ENCODE data around the gene DENND1A. TPM values are rescaled to one million over a fixed set of nuclear protein-coding genes. Genes with fewer than 3 reads are reported as not detected.

Gene DENND1A
- total RNA-seq, 2 donors from 2014 or later, result 17.8 to 36.6 TPM

GRCh38 chr9:123960965-123961364, 31.0 kb upstream of the DENND1A start:
- no peaks in the 10 kb centered on the region for H3K36me3 ChIP-seq
- no peak for TF ChIP-seq CTCF (IDR thresholded peaks at IDR 0.05)
- H3K9me3 ChIP-seq, result no peaks in the 10 kb centered on the region
- ATAC-seq (ENCODE audit: insufficient number of reproducible peaks, low FRiP score, low read depth), result no peak
- no peak overlapping the region for H3K27ac ChIP-seq
- no peak for DNase-seq (ENCODE audit: low spot score)
- H3K4me1 ChIP-seq (ENCODE audit: control insufficient read depth in 1 of 2, low read depth in 2 of 2), result no peaks in the 10 kb centered on the region
- no peaks in the 10 kb centered on the region for H3K27me3 ChIP-seq (replicated peaks; ENCODE audit: insufficient read depth)
- no peak overlapping the region for H3K4me3 ChIP-seq

GRCh38 chr9:123960366-123960765, 30.4 kb upstream of the DENND1A start:
- no peak for TF ChIP-seq CTCF (IDR thresholded peaks at IDR 0.05)
- no peaks in the 10 kb centered on the region for H3K4me1 ChIP-seq (ENCODE audit: control insufficient read depth in 1 of 2, low read depth in 2 of 2)
- H3K4me3 ChIP-seq, result no peak overlapping the region
- H3K36me3 ChIP-seq, result no peaks in the 10 kb centered on the region
- no peak for ATAC-seq (ENCODE audit: insufficient number of reproducible peaks, low FRiP score, low read depth)
- H3K27ac ChIP-seq, result no peak overlapping the region
- H3K27me3 ChIP-seq (replicated peaks; ENCODE audit: insufficient read depth), result no peaks in the 10 kb centered on the region
- H3K9me3 ChIP-seq, result no peaks in the 10 kb centered on the region
- DNase-seq (ENCODE audit: low spot score), result no peak

GRCh38 chr9:123959787-123960186, 29.9 kb upstream of the DENND1A start:
- Histone ChIP-seq H3K27me3 (replicated peaks; ENCODE audit: insufficient read depth) (no peaks in the 10 kb centered on the region), H3K36me3 (no peaks in the 10 kb centered on the region), H3K4me3 (no peak overlapping the region), H3K9me3 (no peaks in the 10 kb centered on the region), H3K27ac (no peak overlapping the region), H3K4me1 (ENCODE audit: control insufficient read depth in 1 of 2, low read depth in 2 of 2) (no peaks in the 10 kb centered on the region)
- no peak for TF ChIP-seq CTCF (IDR thresholded peaks at IDR 0.05)
- DNase-seq (ENCODE audit: low spot score) (no peak), ATAC-seq (ENCODE audit: insufficient number of reproducible peaks, low FRiP score, low read depth) (no peak)

DNA sequence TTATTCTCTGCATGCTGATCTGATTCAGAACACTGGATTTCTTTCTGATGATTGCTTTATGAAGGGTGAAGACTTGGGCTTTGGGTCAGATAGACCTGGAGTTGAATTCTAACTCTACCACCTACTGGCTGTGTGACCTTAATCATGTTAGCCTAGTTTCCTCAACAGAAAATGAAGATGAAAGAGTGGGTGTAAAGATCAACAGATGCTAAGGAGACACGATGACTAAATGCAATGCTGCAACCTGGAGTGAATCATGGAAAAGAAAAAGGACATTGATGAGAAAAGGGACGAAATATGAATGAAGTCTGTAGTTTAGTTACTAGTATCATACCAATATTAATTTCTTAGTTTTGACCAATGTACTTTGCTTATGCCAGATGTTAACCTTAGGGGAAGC, 27.8 kb upstream of the DENND1A start:
- Histone ChIP-seq H3K4me1 (ENCODE audit: control insufficient read depth in 1 of 2, low read depth in 2 of 2) (no peaks in the 10 kb centered on the region), H3K4me3 (no peak overlapping the region), H3K27me3 (replicated peaks; ENCODE audit: insufficient read depth) (no peaks in the 10 kb centered on the region), H3K27ac (no peak overlapping the region), H3K9me3 (no peaks in the 10 kb centered on the region), H3K36me3 (no peaks in the 10 kb centered on the region)
- no peak for ATAC-seq (ENCODE audit: insufficient number of reproducible peaks, low FRiP score, low read depth)
- no peak for DNase-seq (ENCODE audit: low spot score)
- TF ChIP-seq CTCF (IDR thresholded peaks at IDR 0.05), result no peak

- ATAC-seq (ENCODE audit: insufficient number of reproducible peaks, low FRiP score, low read depth), result no peak
- TF ChIP-seq CTCF (IDR thresholded peaks at IDR 0.05), result no peak
Observed at GRCh38 chr9:123957168-123957721, 27.3 kb upstream of the DENND1A start.

More at GRCh38 chr9:123957168-123957721, 27.3 kb upstream of the DENND1A start:
- H3K4me1 ChIP-seq (ENCODE audit: control insufficient read depth in 1 of 2, low read depth in 2 of 2), result no peaks in the 10 kb centered on the region
- no peaks in the 10 kb centered on the region for H3K9me3 ChIP-seq
- no peaks in the 10 kb centered on the region for H3K36me3 ChIP-seq
- no peak for DNase-seq (ENCODE audit: low spot score)
- H3K27me3 ChIP-seq (replicated peaks; ENCODE audit: insufficient read depth), result no peaks in the 10 kb centered on the region
- no peak overlapping the region for H3K4me3 ChIP-seq
- H3K27ac ChIP-seq, result no peak overlapping the region

All from thoracic aorta (tissue), 2 donors.